Rectal smooth muscle tissue (tissue), 1 donor: ENCODE results near the gene HOXB9.

ENCODE experiments used
- H3K27ac ChIP-seq: one replicate; pipeline ENCODE4 v1.7.0; 2013; ENCODE audit warnings: low read depth, low read length, inconsistent platforms
- H3K27me3 ChIP-seq: one replicate; pipeline ENCODE4 v1.7.0; 2013; ENCODE audit warnings: low read length; ENCODE audit not compliant: control insufficient read depth, insufficient read depth
- H3K36me3 ChIP-seq: one replicate; pipeline ENCODE4 v1.7.0; 2013; ENCODE audit warnings: low read length; ENCODE audit not compliant: control insufficient read depth, insufficient read depth
- H3K4me1 ChIP-seq: one replicate; pipeline ENCODE4 v1.7.0; 2013; ENCODE audit warnings: low read length; ENCODE audit not compliant: control insufficient read depth, insufficient read depth
- H3K4me3 ChIP-seq: one replicate; pipeline ENCODE4 v1.7.0; 2013; ENCODE audit warnings: low read length
- H3K9ac ChIP-seq: one replicate; pipeline ENCODE4 v1.7.0; 2013; ENCODE audit warnings: low read length

Gene HOXB9

GRCh38 chr17:48586355-48587258, 39.6 kb downstream of the HOXB9 start:
- H3K4me3 ChIP-seq: peak overlapping the region; percentile 94
- H3K4me1 ChIP-seq: peaks cover 33% of the 10 kb centered on the region
- no peaks in the 10 kb centered on the region for H3K27me3 ChIP-seq
- no peaks in the 10 kb centered on the region for H3K36me3 ChIP-seq
- peak overlapping the region; percentile 90 for H3K27ac ChIP-seq
- peak overlapping the region; percentile 35 for H3K9ac ChIP-seq

- Histone ChIP-seq H3K4me3 (peak overlapping the region; percentile 34), H3K27me3 (no peaks in the 10 kb centered on the region), H3K36me3 (no peaks in the 10 kb centered on the region), H3K4me1 (peaks cover 36% of the 10 kb centered on the region), H3K27ac (peak overlapping the region; percentile 90), H3K9ac (no peak overlapping the region)
These were observed 41.9 kb downstream of the HOXB9 start for GRCh38 chr17:48584223-48584741.

GRCh38 chr17:48583708-48584222, 42.4 kb downstream of the HOXB9 start:
- Histone ChIP-seq H3K4me1 (peaks cover 38% of the 10 kb centered on the region), H3K36me3 (no peaks in the 10 kb centered on the region), H3K4me3 (peak overlapping the region; percentile 34), H3K27me3 (no peaks in the 10 kb centered on the region), H3K27ac (peak overlapping the region; percentile 90), H3K9ac (no peak overlapping the region)

- Histone ChIP-seq H3K9ac (no peak overlapping the region), H3K4me3 (peak overlapping the region; percentile 81), H3K27me3 (no peaks in the 10 kb centered on the region), H3K27ac (peak overlapping the region; percentile 90), H3K36me3 (no peaks in the 10 kb centered on the region), H3K4me1 (peaks cover 39% of the 10 kb centered on the region)
These were observed 43.4 kb downstream of the HOXB9 start for GRCh38 chr17:48582750-48583069.

GRCh38 chr17:48579760-48580554, 46.2 kb downstream of the HOXB9 start:
- H3K4me3 ChIP-seq: peak overlapping the region; percentile 81
- H3K27me3 ChIP-seq: no peaks in the 10 kb centered on the region
- peaks cover 36% of the 10 kb centered on the region for H3K4me1 ChIP-seq
- H3K27ac ChIP-seq: peak overlapping the region; percentile 90
- no peaks in the 10 kb centered on the region for H3K36me3 ChIP-seq
- H3K9ac ChIP-seq: no peak overlapping the region

- no peaks in the 10 kb centered on the region for H3K36me3 ChIP-seq
- H3K4me1 ChIP-seq: peaks cover 38% of the 10 kb centered on the region
- peak overlapping the region; percentile 90 for H3K27ac ChIP-seq
- H3K4me3 ChIP-seq: peak overlapping the region; percentile 81
- no peak overlapping the region for H3K9ac ChIP-seq
- H3K27me3 ChIP-seq: no peaks in the 10 kb centered on the region
These were observed 46.7 kb downstream of the HOXB9 start for GRCh38 chr17:48579471-48579759.

- peak overlapping the region; percentile 90 for H3K27ac ChIP-seq
- H3K4me1 ChIP-seq: peaks cover 38% of the 10 kb centered on the region
- H3K9ac ChIP-seq: peak overlapping the region; percentile 49
- peak overlapping the region; percentile 81 for H3K4me3 ChIP-seq
- H3K27me3 ChIP-seq: no peaks in the 10 kb centered on the region
- H3K36me3 ChIP-seq: no peaks in the 10 kb centered on the region
These were observed 47.3 kb downstream of the HOXB9 start for GRCh38 chr17:48578616-48579470.

- H3K4me3 ChIP-seq: peak within 1 kb of the TSS; percentile 81
- no peaks in the 10 kb centered on the region for H3K36me3 ChIP-seq
- H3K4me1 ChIP-seq: peaks cover 38% of the 10 kb centered on the region
- peak within 1 kb of the TSS; percentile 58 for H3K9ac ChIP-seq
- peak within 1 kb of the TSS; percentile 94 for H3K27ac ChIP-seq
- no peaks in the 10 kb centered on the region for H3K27me3 ChIP-seq
These were observed 48.1 kb downstream of the HOXB9 start, which contains the start of gene HOXB4 for GRCh38 chr17:48577946-48578615. Gene HOXB4 (minus strand): TSS chr17:48578350. CDS start chr17:48578319, 31 bp downstream.

- no peaks in the 10 kb centered on the region for H3K36me3 ChIP-seq
- H3K4me1 ChIP-seq: peaks cover 40% of the 10 kb centered on the region
- peak overlapping the region; percentile 28 for H3K9ac ChIP-seq
- H3K27me3 ChIP-seq: no peaks in the 10 kb centered on the region
- peak overlapping the region; percentile 94 for H3K27ac ChIP-seq
- peak overlapping the region; percentile 65 for H3K4me3 ChIP-seq
These were observed 48.7 kb downstream of the HOXB9 start for GRCh38 chr17:48577330-48577945.

GRCh38 chr17:48576479-48577309, 49.5 kb downstream of the HOXB9 start:
- Histone ChIP-seq H3K4me3 (peak overlapping the region; percentile 65), H3K4me1 (peaks cover 47% of the 10 kb centered on the region), H3K27ac (peak overlapping the region; percentile 94), H3K9ac (peak overlapping the region; percentile 28), H3K27me3 (no peaks in the 10 kb centered on the region), H3K36me3 (no peaks in the 10 kb centered on the region)
